GM21825 (cell line): Measurements from ENCODE around the gene NCKAP5.
"Not testable (repeated sequence)": the region's sequence is repeated elsewhere in the genome, so short reads cannot be mapped to it uniquely, and the experiment has no call there.

ENCODE experiments used
- ATAC-seq: cut with Tn5 transposase; IDR thresholded peaks from one replicate; pipeline ENCODE4 v1.9.1; 2021; ENCODE audit warnings: mild to moderate bottlenecking, moderate library complexity; ENCODE audit not compliant: unreplicated experiment

Gene NCKAP5

GRCh38 chr2:133525090-133525489 lies 43.2 kb downstream of the NCKAP5 start:
- ATAC-seq: no peak

DNA sequence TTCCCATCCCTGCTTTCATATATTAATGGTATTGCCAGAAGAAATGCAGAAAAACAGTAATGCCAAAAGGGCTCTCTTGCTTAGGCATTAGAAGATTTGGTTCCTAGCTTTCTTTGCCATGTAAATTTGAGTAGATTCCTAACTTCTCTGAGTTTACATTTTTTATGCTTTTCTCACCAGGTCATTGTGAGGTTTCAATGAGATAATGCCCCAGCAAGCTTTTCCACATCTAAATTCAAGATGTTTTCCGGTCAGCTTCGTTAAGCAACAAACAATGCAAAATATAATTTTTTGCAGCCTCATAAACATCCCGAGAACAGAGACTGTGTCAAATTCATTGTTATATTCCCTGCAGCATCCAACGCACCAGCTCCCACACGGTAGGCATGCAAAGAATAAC lies 44.9 kb downstream of the NCKAP5 start:
- no peak for ATAC-seq

- no peak for ATAC-seq
Observed at GRCh38 chr2:133522204-133522603, 46.1 kb downstream of the NCKAP5 start.

DNA sequence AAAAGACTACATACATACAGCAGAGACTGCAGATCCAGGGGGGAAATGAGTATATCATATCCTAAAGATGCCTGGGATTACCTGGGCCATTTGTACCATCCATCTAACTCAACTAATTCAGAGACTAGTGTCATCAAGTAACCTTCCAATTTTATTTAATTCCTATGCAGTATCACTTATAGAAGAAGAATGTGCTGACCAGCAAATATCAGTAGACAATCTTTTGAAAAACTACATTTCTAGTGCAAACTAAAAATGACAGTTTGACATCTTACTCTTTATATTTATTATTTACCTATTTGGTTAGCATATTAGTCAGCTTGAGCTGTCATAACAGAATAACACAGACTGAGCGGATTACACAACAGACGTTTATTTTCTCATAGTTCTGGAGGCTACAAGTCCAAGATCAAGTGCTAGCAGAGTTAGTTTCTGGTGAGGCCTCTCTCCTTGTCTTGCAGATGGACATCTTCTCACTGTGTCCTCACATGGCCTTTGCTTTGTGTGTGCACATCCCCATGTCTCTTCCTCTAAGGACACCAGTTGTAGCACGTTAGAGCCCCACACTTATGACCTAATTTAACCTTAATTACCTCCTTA lies 47.0 kb downstream of the NCKAP5 start:
- ATAC-seq: no peak

GRCh38 chr2:133519677-133520076 lies 48.6 kb downstream of the NCKAP5 start:
- ATAC-seq: not testable (repeated sequence)

GRCh38 chr2:133518700-133519344 lies 49.4 kb downstream of the NCKAP5 start:
- no peak for ATAC-seq

DNA sequence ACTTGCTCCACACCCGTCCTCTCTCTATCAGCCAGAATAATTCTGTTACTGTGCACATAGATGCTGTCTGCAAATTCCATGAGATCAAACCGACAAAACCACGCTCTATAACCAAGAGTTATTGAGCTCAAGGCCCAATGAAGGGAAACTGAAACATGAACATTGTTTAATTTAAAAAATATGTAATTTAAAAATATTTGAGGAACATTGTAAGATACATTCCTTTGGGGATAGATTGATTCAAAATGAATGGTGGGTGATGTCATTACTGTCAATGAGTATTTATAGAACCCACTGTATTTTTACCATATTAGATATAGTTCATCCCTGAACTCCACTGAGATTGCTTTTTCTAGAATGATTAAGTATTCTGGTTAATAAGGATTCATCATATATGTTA lies 50.4 kb downstream of the NCKAP5 start:
- no peak for ATAC-seq

DNA sequence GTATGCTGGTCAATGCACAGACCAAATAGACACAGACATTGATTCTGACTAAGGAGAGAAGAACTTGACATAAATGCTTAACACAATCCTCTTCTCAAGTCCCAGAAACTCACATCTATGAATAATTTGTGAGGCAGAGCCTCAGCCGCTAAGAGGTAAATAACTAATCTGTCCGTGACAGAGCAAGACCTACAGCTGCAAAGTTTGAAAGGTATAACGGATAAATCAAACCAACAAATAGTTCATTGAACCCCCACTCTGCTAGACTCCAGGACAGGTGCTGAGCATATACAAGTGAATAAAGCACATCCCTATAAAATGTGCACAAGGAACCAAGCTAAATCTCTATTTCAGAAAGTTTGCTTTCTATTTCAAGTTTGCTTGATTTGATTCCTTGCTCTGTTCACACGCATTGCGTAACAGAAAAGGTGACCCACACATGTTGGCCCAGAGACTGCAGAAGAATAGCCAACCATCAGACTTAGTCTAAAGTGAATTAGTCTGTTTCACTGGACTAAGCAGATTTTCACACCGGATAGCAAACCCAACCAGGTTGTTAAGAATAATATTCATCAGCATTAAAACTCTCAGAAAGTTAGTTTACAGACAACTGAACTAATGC lies 51.7 kb downstream of the NCKAP5 start:
- no peak for ATAC-seq

DNA sequence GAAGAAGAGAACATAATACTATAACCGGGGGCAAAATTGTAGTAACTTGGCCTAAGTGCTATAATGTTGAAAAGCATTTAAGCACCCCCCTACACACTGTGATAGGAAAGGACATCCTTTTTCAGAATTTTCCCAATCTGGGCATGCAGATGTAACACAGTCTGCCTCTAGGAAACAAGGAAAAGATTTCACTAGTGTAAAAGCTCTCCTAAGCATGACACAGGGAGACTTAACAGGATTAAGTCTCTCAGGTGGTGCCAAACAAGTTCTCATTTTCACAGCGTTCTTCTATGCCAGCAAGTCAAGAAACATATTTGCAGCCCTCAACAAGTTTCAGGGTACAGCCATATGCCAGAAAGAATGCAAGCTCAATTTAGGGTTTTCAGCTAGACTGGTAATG lies 53.0 kb downstream of the NCKAP5 start:
- no peak for ATAC-seq

GRCh38 chr2:133513893-133514292 lies 54.4 kb downstream of the NCKAP5 start:
- no peak for ATAC-seq

DNA sequence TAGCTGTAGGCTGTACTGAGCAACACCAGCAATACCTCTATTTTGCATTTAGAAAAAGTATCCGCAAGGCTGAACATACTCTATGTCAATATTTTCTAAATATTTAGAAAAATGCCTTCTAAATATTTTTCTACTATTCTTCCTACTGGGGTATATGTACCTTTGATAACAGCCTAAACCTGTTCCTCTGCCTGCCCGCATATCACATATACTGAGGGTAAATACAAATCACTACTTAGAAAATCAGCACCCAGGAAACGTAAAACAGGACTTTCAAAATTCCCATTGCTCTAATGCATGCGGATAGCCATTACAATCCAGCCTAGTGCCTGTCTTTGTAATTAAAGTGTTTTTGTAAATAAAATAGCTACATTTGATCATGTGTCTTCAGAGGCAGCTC lies 56.1 kb downstream of the NCKAP5 start:
- no peak for ATAC-seq

GRCh38 chr2:133511679-133512078 lies 56.6 kb downstream of the NCKAP5 start:
- no peak for ATAC-seq

GRCh38 chr2:133509777-133510176 lies 58.5 kb downstream of the NCKAP5 start:
- ATAC-seq: no peak

GRCh38 chr2:133508546-133509165 lies 59.6 kb downstream of the NCKAP5 start:
- no peak for ATAC-seq

DNA sequence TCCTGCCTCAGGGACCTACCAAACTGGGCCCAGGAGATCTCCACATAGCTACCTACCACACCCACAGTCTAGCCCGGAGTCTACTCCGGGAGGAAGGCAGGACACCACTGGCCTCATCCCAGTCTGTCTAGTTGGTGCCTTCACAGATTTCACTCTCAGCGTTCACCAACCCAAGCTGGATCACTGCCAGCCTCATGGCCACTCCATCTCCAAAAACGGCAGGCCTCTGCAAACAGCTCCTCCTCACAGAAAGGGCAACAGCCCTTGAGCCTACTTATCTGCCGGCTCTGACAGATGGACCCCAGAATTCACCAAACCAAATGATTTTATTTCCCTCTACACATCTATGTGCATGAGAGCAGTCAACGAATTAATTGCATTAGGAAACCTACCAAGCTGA lies 61.3 kb downstream of the NCKAP5 start:
- no peak for ATAC-seq

DNA sequence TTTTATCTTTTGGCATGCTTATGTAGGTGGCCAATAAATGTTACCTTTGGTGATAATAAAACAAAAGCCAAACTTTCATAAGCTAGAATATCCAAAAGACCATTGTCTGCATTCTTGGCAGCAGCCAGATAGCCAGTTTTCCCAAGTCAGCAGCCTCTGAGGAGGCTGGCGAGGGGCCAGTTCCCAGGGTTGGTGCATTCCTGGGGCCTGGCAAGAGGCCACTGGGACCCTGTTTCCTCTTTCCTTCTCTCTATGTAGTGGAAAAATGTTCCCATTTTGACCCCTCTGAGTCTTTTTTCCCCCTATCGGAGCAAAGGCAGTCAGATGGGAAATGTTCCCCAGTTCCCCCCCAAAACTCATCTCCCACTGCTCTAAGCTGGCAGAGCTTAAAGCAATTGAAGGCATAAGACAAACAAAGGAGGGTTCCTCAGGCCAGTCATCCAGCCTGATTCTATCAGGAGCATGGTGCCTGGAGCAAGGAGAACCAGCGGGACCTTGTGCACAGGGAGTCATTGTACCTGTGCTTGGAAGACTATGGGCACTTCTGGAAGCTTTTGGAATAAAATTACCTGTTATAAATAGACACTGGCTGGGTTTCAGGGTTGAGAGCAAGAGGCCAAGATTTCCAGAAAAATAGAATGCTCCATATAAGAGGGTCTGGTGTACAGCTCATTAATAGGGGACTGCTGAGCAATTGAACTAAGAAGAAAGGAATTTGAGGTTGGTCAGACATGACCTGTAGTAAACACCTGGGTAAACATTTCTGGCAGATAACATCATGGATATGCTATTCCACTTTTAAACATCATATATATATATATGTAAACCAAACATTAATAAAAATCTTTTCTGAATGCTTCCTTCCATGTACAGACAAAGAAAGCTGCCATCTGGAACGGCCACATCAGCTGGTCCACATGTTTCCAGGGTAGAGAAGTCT lies 63.4 kb downstream of the NCKAP5 start:
- ATAC-seq: no peak

DNA sequence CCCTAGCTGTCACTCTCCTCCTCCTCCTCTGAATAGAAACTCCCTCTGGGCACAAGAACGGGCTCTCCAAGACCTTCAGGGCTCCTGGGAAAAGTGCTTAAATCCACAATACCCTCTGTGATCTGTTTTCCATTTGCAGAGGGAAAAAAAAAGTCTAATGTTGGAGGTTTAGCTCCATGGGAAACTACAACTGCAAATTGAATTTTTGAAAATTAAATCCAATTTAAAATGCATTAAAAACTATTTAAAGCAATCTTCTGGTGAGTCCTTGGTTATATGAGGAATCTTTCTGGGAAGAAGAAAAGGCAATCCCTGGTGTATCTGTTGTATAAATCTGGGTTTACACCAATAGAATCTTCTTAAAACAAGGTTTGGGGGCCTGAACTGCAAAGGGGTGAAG lies 64.3 kb downstream of the NCKAP5 start:
- ATAC-seq: no peak

GRCh38 chr2:133503323-133503722 lies 64.9 kb downstream of the NCKAP5 start:
- ATAC-seq: peak; percentile 81

DNA sequence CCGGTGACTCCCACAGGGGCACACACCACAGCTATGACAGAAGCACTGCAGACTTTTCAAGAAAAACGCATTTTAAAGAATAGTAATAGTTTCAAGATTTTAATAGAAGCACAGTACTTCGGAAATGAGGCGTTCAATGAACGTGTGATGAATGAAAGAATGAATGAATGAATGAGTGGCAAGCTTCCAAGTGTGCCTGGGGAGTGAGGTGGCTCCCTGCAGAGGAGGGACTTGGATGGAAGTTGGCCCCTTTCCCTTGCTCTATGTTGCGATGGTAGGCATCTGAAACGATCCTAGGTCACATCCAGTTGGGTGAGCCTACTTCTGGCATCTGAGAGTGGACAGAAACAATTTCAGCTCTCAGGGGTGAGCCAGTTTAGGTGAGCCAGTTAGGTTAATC lies 65.6 kb downstream of the NCKAP5 start:
- no peak for ATAC-seq

- no peak for ATAC-seq
Observed at GRCh38 chr2:133500917-133501316, 67.3 kb downstream of the NCKAP5 start.
